K562 (cell line): ENCODE results near the gene CHCHD1. TPM values are rescaled to one million over a fixed set of nuclear protein-coding genes. Genes with fewer than 3 reads are reported as not detected.

Source experiments
- ADNP ChIP-seq: fragments of 200-800 bp; sonication (Bioruptor generic); IDR thresholded peaks from 2 replicates; pipeline ENCODE4 v1.6.1; 2016; ENCODE audit warnings: missing genetic modification characterization, missing compliant biosample characterization
- CBFA2T3 ChIP-seq: fragments of 450-650 bp; IDR thresholded peaks from 2 replicates; pipeline ENCODE4 v1.6.1; 2017
- FOXO4 ChIP-seq: fragments of 450-650 bp; formaldehyde crosslinking; IDR thresholded peaks from 2 replicates; pipeline ENCODE4 v1.4.0; 2020; ENCODE audit warnings: mild to moderate bottlenecking, moderate library complexity
- GABPB2 ChIP-seq: fragments of 250-450 bp; sonication (Bioruptor Pico); conservative IDR thresholded peaks from 2 replicates; pipeline ENCODE4 v1.5.1; 2021; ENCODE audit warnings: mild to moderate bottlenecking
- HLTF ChIP-seq: fragments of 450-650 bp; IDR thresholded peaks from 2 replicates; pipeline ENCODE4 v1.6.1; 2016
- HMG20B ChIP-seq: fragments of 250-450 bp; sonication (Bioruptor Pico); IDR thresholded peaks from 2 replicates; pipeline ENCODE4 v1.5.0; 2021; ENCODE audit warnings: mild to moderate bottlenecking
- LEF1 ChIP-seq: fragments of 450-650 bp; IDR thresholded peaks from 2 replicates; pipeline ENCODE4 v1.6.1; 2016; ENCODE audit warnings: mild to moderate bottlenecking
- NBN ChIP-seq: fragments of 450-650 bp; IDR thresholded peaks from 2 replicates; pipeline ENCODE4 v1.6.1; 2016; ENCODE audit warnings: low read depth, mild to moderate bottlenecking
- NFYB ChIP-seq: IDR thresholded peaks from 2 replicates; pipeline ENCODE4 v1.6.1; 2011; ENCODE audit warnings: mild to moderate bottlenecking, moderate library complexity; ENCODE audit not compliant: insufficient read length; ENCODE audit errors: extremely low read depth
- PURB ChIP-seq: sonication (generic); formaldehyde crosslinking; IDR thresholded peaks from 2 replicates; pipeline ENCODE4 v1.9.0; 2021; ENCODE audit warnings: low read depth, mild to moderate bottlenecking, missing genetic modification reagents
- RB1 ChIP-seq: fragments of 450-650 bp; IDR thresholded peaks from 2 replicates; pipeline ENCODE4 v1.6.1; 2017; ENCODE audit warnings: low read depth, mild to moderate bottlenecking
- RBM15 ChIP-seq: fragments of 200-400 bp; formaldehyde crosslinking; IDR thresholded peaks from 2 replicates; pipeline ENCODE4 v1.6.1; 2018; ENCODE audit warnings: mild to moderate bottlenecking, low read length, moderate library complexity; ENCODE audit not compliant: insufficient read depth
- SIRT6 ChIP-seq: IDR thresholded peaks from one replicate; pipeline ENCODE4 v1.6.1; 2012; ENCODE audit warnings: low read depth, mild to moderate bottlenecking, control low read depth, inconsistent platforms, low read length, moderate library complexity
- SMAD3 ChIP-seq: fragments of 450-650 bp; formaldehyde crosslinking; conservative IDR thresholded peaks from 2 replicates; pipeline ENCODE4 v1.4.0; 2020; ENCODE audit warnings: mild to moderate bottlenecking
- SMC3 ChIP-seq: conservative IDR thresholded peaks from 2 replicates; pipeline ENCODE4 v1.6.1; 2011; ENCODE audit warnings: low read depth, low read length, improper control_type of control experiment; ENCODE audit not compliant: insufficient read depth
- SOX6 ChIP-seq: fragments of 450-650 bp; IDR thresholded peaks from 2 replicates; pipeline ENCODE4 v1.6.1; 2014; ENCODE audit warnings: mild to moderate bottlenecking
- STAT5B ChIP-seq: fragments of 250-450 bp; sonication (Bioruptor Pico); IDR thresholded peaks from 2 replicates; pipeline ENCODE4 v1.8.0; 2021; ENCODE audit warnings: mild to moderate bottlenecking, inconsistent platforms
- TRIM28 ChIP-seq: fragments of 450-650 bp; IDR thresholded peaks from 2 replicates; pipeline ENCODE4 v1.6.1; 2017
- TSC22D4 ChIP-seq: fragments of 450-650 bp; IDR thresholded peaks from 2 replicates; pipeline ENCODE4 v1.6.1; 2016; ENCODE audit warnings: missing genetic modification characterization, missing biosample characterization, control low read depth
- XRCC5 ChIP-seq: fragments of 200-400 bp; formaldehyde crosslinking; IDR thresholded peaks from 2 replicates; pipeline ENCODE4 v1.6.1; 2017; ENCODE audit warnings: low read depth, mild to moderate bottlenecking, low read length
- ZBTB17 ChIP-seq: fragments of 450-650 bp; formaldehyde crosslinking; IDR thresholded peaks from 2 replicates; pipeline ENCODE4 v1.4.0; 2020; ENCODE audit warnings: mild to moderate bottlenecking
- ZNF436 ChIP-seq: fragments of 250-450, 450-650 bp; sonication (Bioruptor Pico); formaldehyde crosslinking; IDR thresholded peaks from 2 replicates; pipeline ENCODE4 v1.7.0; 2020; ENCODE audit warnings: mild to moderate bottlenecking
- ZNF79 ChIP-seq: fragments of 250-450 bp; sonication (Bioruptor Pico); IDR thresholded peaks from 2 replicates; pipeline ENCODE4 v1.4.0; 2020; ENCODE audit warnings: low read depth, mild to moderate bottlenecking, moderate library complexity
- polyA plus RNA-seq, 8 experiments: library from polyadenylated mRNA; depleted of rRNA in 4 of 8; stranded (reverse) in 5 of 8; unstranded in 3 of 8; fragments of >200 nt; fragmentation: Nextera tagmentation in 2 of 8; fragmentation: Illumina TruSeq in 1 of 8; extraction: Ambion mirVana in 2 of 8; extraction: Trizol in 1 of 8; gene quantifications; 2 replicates each; pipeline versions ENCODE4 v1.2.1 to v1.2.3, GENCODE V29; 2011 to 2014; ENCODE audit warnings: inconsistent platforms in 1 of 8, missing spikeins in 1 of 8
- total RNA-seq, 7 experiments: library from RNA; depleted of rRNA in 6 of 7; stranded (reverse); fragments of >200 nt in 6 of 7; fragmentation: Illumina TruSeq in 2 of 7; extraction: Trizol in 2 of 7; gene quantifications; 2 replicates each; pipeline versions ENCODE4 v1.2.1 to v1.2.3, GENCODE V29; 2011 to 2021; ENCODE audit warnings: low replicate concordance in 1 of 7
- TF ChIP-seq, protein P1 (sequence below): fragments of 450-650 bp; formaldehyde crosslinking; IDR thresholded peaks from 2 replicates; pipeline ENCODE4 v1.4.0; 2022; ENCODE audit warnings: missing genetic modification characterization
- TF ChIP-seq, protein P2 (sequence below): fragments of 450-650 bp; formaldehyde crosslinking; IDR thresholded peaks from 2 replicates; pipeline ENCODE4 v1.4.0; 2022; ENCODE audit warnings: mild to moderate bottlenecking, moderate library complexity
- TF ChIP-seq, protein P3 (sequence below): conservative IDR thresholded peaks from 2 replicates; pipeline ENCODE4 v1.6.1; 2011; ENCODE audit warnings: low read depth, mild to moderate bottlenecking, low read length; ENCODE audit not compliant: control insufficient read depth

CHCHD1 gene
- total and polyA plus RNA-seq, 9 of the 15 experiments (the other 6 are each of a cell fraction or from before 2014, with no cell fraction given): 52.9 to 126 (median 83.4) TPM

DNA sequence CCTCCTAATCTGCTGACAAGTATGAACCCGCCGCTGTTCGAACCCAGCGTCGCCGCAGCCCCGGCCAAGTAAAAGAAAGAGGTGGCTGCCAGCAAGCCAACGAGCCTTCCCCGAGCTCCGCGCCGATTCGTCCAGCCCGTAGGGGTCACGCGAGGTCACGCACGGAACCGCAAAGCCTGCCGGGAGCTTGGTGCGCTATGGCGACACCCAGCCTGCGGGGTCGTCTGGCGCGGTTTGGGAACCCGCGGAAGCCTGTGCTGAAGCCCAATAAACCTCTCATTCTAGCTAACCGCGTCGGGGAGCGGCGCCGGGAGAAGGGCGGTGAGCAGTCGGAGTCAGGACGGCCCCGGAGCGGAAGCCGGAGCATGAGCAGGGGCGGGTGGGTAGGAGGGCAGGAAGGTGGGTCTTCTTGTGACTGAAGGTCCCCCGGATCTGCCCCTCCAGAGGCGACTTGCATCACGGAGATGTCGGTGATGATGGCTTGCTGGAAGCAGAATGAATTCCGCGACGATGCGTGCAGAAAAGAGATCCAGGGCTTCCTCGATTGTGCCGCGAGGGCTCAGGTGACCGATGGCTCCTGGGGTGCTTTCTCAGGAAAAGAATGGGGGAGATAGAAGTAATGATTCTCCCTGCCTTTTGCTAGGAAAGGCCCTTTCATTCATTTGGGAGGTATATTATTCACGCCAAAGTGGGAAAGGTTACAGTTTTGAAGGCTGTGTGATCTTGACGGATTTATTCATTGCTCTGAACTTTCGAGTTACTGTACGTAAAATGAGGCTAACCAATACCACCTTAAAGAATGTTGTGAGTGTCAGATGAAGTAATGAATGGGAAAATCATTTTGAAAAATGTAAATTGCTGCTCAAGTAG, at the start of gene CHCHD1 (continued):
- TF ChIP-seq, protein P1, sequence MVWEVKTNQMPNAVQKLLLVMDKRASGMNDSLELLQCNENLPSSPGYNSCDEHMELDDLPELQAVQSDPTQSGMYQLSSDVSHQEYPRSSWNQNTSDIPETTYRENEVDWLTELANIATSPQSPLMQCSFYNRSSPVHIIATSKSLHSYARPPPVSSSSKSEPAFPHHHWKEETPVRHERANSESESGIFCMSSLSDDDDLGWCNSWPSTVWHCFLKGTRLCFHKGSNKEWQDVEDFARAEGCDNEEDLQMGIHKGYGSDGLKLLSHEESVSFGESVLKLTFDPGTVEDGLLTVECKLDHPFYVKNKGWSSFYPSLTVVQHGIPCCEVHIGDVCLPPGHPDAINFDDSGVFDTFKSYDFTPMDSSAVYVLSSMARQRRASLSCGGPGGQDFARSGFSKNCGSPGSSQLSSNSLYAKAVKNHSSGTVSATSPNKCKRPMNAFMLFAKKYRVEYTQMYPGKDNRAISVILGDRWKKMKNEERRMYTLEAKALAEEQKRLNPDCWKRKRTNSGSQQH (CRISPR knock-in tag): no peak
- TF ChIP-seq, protein P2, sequence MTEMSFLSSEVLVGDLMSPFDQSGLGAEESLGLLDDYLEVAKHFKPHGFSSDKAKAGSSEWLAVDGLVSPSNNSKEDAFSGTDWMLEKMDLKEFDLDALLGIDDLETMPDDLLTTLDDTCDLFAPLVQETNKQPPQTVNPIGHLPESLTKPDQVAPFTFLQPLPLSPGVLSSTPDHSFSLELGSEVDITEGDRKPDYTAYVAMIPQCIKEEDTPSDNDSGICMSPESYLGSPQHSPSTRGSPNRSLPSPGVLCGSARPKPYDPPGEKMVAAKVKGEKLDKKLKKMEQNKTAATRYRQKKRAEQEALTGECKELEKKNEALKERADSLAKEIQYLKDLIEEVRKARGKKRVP (CRISPR knock-in tag): no peak
- TF ChIP-seq TRIM28 (no peak), STAT5B (CRISPR knock-in tag) (no peak), SOX6 (peak; percentile 27; the same call in 1 of the 2 replicates), GABPB2 (CRISPR knock-in tag) (no peak), FOXO4 (CRISPR knock-in tag) (no peak), SIRT6 (no peak), TSC22D4 (tag) (no peak), NFYB (no peak), SMC3 (0 out of 2 replicates have a peak, but pooled peaks have one; percentile 12), ZNF436 (CRISPR knock-in tag) (no peak), RB1 (peak; percentile 59; the same call in 1 of the 2 replicates), RBM15 (0 out of 2 replicates have a peak, but pooled peaks have one; percentile 31), ZBTB17 (peak; percentile 69; the same call in 1 of the 2 replicates), XRCC5 (peak; percentile 57; the same call in 1 of the 2 replicates), ZNF79 (CRISPR knock-in tag) (no peak), NBN (no peak), HLTF (no peak), CBFA2T3 (no peak), PURB (CRISPR knock-in tag) (no peak), ADNP (no peak), LEF1 (no peak), HMG20B (CRISPR knock-in tag) (no peak), SMAD3 (CRISPR knock-in tag) (peak; percentile 34; the same call in 1 of the 2 replicates)
- TF ChIP-seq, protein P3, sequence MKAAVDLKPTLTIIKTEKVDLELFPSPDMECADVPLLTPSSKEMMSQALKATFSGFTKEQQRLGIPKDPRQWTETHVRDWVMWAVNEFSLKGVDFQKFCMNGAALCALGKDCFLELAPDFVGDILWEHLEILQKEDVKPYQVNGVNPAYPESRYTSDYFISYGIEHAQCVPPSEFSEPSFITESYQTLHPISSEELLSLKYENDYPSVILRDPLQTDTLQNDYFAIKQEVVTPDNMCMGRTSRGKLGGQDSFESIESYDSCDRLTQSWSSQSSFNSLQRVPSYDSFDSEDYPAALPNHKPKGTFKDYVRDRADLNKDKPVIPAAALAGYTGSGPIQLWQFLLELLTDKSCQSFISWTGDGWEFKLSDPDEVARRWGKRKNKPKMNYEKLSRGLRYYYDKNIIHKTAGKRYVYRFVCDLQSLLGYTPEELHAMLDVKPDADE: peak; percentile 55; the same call in 1 of the 2 replicates
